ENCODE measurements around the gene PITPNC1.
"Not testable (repeated sequence)": the region's sequence is repeated elsewhere in the genome, so short reads cannot be mapped to it uniquely, and the experiment has no call there.

Gene PITPNC1

GRCh38 chr17:67594115-67594880, 217.2 kb downstream of the PITPNC1 start:
- DNase-seq, result no peak

GRCh38 chr17:67600408-67600807, 223.3 kb downstream of the PITPNC1 start:
- DNase-seq, result no peak

- no peak for DNase-seq
Observed at GRCh38 chr17:67601897-67602296, 224.8 kb downstream of the PITPNC1 start.

GRCh38 chr17:67602444-67602843, 225.4 kb downstream of the PITPNC1 start:
- DNase-seq, result no peak

GRCh38 chr17:67602974-67603373, 225.9 kb downstream of the PITPNC1 start:
- peak; percentile 28 for DNase-seq

- DNase-seq, result no peak
Observed at GRCh38 chr17:67605256-67605912, 228.3 kb downstream of the PITPNC1 start.

GRCh38 chr17:67606471-67606870, 229.4 kb downstream of the PITPNC1 start:
- no peak for DNase-seq

- DNase-seq, result no peak
Observed at GRCh38 chr17:67606896-67607604, 230.0 kb downstream of the PITPNC1 start.

GRCh38 chr17:67610061-67610460, 233.0 kb downstream of the PITPNC1 start:
- no peak for DNase-seq

GRCh38 chr17:67613961-67614360, 236.9 kb downstream of the PITPNC1 start:
- no peak for DNase-seq

- DNase-seq, result no peak
Observed at GRCh38 chr17:67615011-67615561, 238.0 kb downstream of the PITPNC1 start.

GRCh38 chr17:67615736-67616135, 238.7 kb downstream of the PITPNC1 start:
- DNase-seq, result no peak

GRCh38 chr17:67617304-67617899, 240.3 kb downstream of the PITPNC1 start:
- DNase-seq, result no peak

- DNase-seq, result no peak
Observed at GRCh38 chr17:67619555-67619954, 242.5 kb downstream of the PITPNC1 start.

- DNase-seq, result no peak
Observed at GRCh38 chr17:67620088-67620487, 243.0 kb downstream of the PITPNC1 start.

- DNase-seq, result no peak
Observed at GRCh38 chr17:67620636-67621035, 243.6 kb downstream of the PITPNC1 start.

GRCh38 chr17:67623767-67624166, 246.7 kb downstream of the PITPNC1 start:
- DNase-seq, result no peak

- DNase-seq, result peak; percentile 41
Observed at GRCh38 chr17:67624886-67625656, 248.0 kb downstream of the PITPNC1 start.

GRCh38 chr17:67625971-67626370, 248.9 kb downstream of the PITPNC1 start:
- no peak for DNase-seq

GRCh38 chr17:67628580-67629013, 251.5 kb downstream of the PITPNC1 start:
- no peak for DNase-seq

GRCh38 chr17:67629971-67630320, 252.9 kb downstream of the PITPNC1 start:
- DNase-seq, result no peak

- not testable (repeated sequence) for DNase-seq
Observed at GRCh38 chr17:67630836-67631235, 253.8 kb downstream of the PITPNC1 start.

Measured in NCI-H345 (cell line).